Neural progenitor cell (in vitro differentiated cells): ENCODE data around the gene NHSL1.

Experiments used
- CTCF ChIP-seq: fragments of 200-600 bp; sonication (generic); IDR thresholded peaks from 2 replicates; pipeline ENCODE4 v1.5.1; 2017; ENCODE audit warnings: antibody characterized with exemption, mild to moderate bottlenecking
- EZH2 ChIP-seq: fragments of 200-600 bp; sonication (generic); IDR thresholded peaks from 2 replicates; pipeline ENCODE4 v1.6.1; 2017; ENCODE audit warnings: antibody characterized with exemption, mild to moderate bottlenecking, moderate library complexity

GRCh38 chr6:138410048-138410735, 89.1 kb downstream of the NHSL1 start:
- no peak for TF ChIP-seq CTCF
- no peak for TF ChIP-seq EZH2
